ENCODE results near the gene ATG101.

The ATG101 gene

GRCh38 chr12:52079576-52080402 is 10.0 kb downstream of the ATG101 start, which contains the start of gene SMIM41:
Gene SMIM41 (plus strand): TSS chr12:52079704. CDS start chr12:52079780, 76 bp downstream.
- no peak for DNase-seq (ENCODE audit: low spot score)

GRCh38 chr12:52080403-52081251 is 10.8 kb downstream of the ATG101 start:
- DNase-seq (ENCODE audit: low spot score) = no peak

- no peak for DNase-seq (ENCODE audit: low spot score)
Observed at GRCh38 chr12:52081263-52081733, 11.5 kb downstream of the ATG101 start.

- peak; percentile 84 for DNase-seq (ENCODE audit: low spot score)
Observed at GRCh38 chr12:52082026-52082668, 12.4 kb downstream of the ATG101 start.

GRCh38 chr12:52082669-52082987 is 12.8 kb downstream of the ATG101 start:
- no peak for DNase-seq (ENCODE audit: low spot score)

- DNase-seq (ENCODE audit: low spot score) = peak; percentile 90
Observed at GRCh38 chr12:52082988-52083637, 13.3 kb downstream of the ATG101 start.

GRCh38 chr12:52083638-52083996 is 13.8 kb downstream of the ATG101 start:
- DNase-seq (ENCODE audit: low spot score) = no peak

GRCh38 chr12:52084491-52085231 is 14.9 kb downstream of the ATG101 start:
- DNase-seq (ENCODE audit: low spot score) = no peak

GRCh38 chr12:52085682-52086180 is 16.0 kb downstream of the ATG101 start:
- no peak for DNase-seq (ENCODE audit: low spot score)

- peak; percentile 55 for DNase-seq (ENCODE audit: low spot score)
Observed at GRCh38 chr12:52086366-52086765, 16.6 kb downstream of the ATG101 start.

GRCh38 chr12:52086944-52087835 is 17.4 kb downstream of the ATG101 start:
- DNase-seq (ENCODE audit: low spot score) = peak; percentile 2

- peak; percentile 3 for DNase-seq (ENCODE audit: low spot score)
Observed at GRCh38 chr12:52087961-52088820, 18.4 kb downstream of the ATG101 start.

GRCh38 chr12:52089491-52089890 is 19.7 kb downstream of the ATG101 start:
- no peak for DNase-seq (ENCODE audit: low spot score)

GRCh38 chr12:52090291-52090690 is 20.5 kb downstream of the ATG101 start:
- DNase-seq (ENCODE audit: low spot score) = peak; percentile 1

GRCh38 chr12:52091061-52091460 is 21.3 kb downstream of the ATG101 start:
- no peak for DNase-seq (ENCODE audit: low spot score)

GRCh38 chr12:52091869-52092268 is 22.1 kb downstream of the ATG101 start:
- no peak for DNase-seq (ENCODE audit: low spot score)

- no peak for DNase-seq (ENCODE audit: low spot score)
Observed at GRCh38 chr12:52093346-52093745, 23.6 kb downstream of the ATG101 start.

- DNase-seq (ENCODE audit: low spot score) = no peak
Observed at GRCh38 chr12:52096332-52097044, 26.7 kb downstream of the ATG101 start.

All from GM03348 (cell line).